Liver (tissue), 9 donors: Measurements from ENCODE around the gene CCDC77. TPM values are rescaled to one million over a fixed set of nuclear protein-coding genes. Genes with fewer than 3 reads are reported as not detected.

Experiments used
- DNase-seq: peaks from one replicate; pipeline ENCODE4 v3.0.0-alpha.2; 2017; ENCODE audit warnings: low spot score
- H3K27ac ChIP-seq, 2 donors: one replicate each; pipeline ENCODE4 v1.7.0; 2013; ENCODE audit warnings: inconsistent platforms in 2 of 2, low read length in 2 of 2, control low read depth in 1 of 2, low read depth in 1 of 2, mild to moderate bottlenecking in 1 of 2
- H3K27me3 ChIP-seq, 4 donors: one replicate each; pipeline versions ENCODE4 v1.6.1 to v1.7.0; 2013; ENCODE audit warnings: low read length in 3 of 4, inconsistent platforms in 1 of 4, mild to moderate bottlenecking in 1 of 4, moderate library complexity in 1 of 4; ENCODE audit not compliant: control insufficient read depth in 4 of 4, insufficient read depth in 4 of 4
- H3K36me3 ChIP-seq, 4 donors: one replicate each; pipeline versions ENCODE4 v1.6.1 to v1.7.0; 2013; ENCODE audit warnings: low read length in 3 of 4, mild to moderate bottlenecking in 3 of 4, low read depth in 1 of 4, moderate library complexity in 1 of 4; ENCODE audit not compliant: control insufficient read depth in 4 of 4, insufficient read depth in 3 of 4
- H3K4me1 ChIP-seq, 4 donors: one replicate each; pipeline versions ENCODE4 v1.6.1 to v1.7.0; 2013; ENCODE audit warnings: low read length in 3 of 4, mild to moderate bottlenecking in 3 of 4, moderate library complexity in 1 of 4; ENCODE audit not compliant: control insufficient read depth in 4 of 4, insufficient read depth in 4 of 4
- H3K4me3 ChIP-seq, 3 donors: one replicate each; pipeline versions ENCODE4 v1.6.1 to v1.7.0; 2013; ENCODE audit warnings: low read length in 3 of 3, control low read depth in 1 of 3, low read depth in 1 of 3, mild to moderate bottlenecking in 1 of 3
- H3K9ac ChIP-seq, 2 donors: one replicate each; pipeline ENCODE4 v1.7.0; 2013; ENCODE audit warnings: low read length in 2 of 2, mild to moderate bottlenecking in 2 of 2, moderate library complexity in 2 of 2, control low read depth in 1 of 2, low read depth in 1 of 2
- H3K9me3 ChIP-seq, 4 donors: one replicate each; pipeline versions ENCODE4 v1.6.1 to v1.7.0; 2013; ENCODE audit warnings: low read length in 3 of 4; ENCODE audit not compliant: control insufficient read depth in 4 of 4
- ATF3 ChIP-seq: IDR thresholded peaks from 2 replicates; pipeline ENCODE4 v1.6.1; 2016; ENCODE audit warnings: antibody characterized with exemption
- CTCF ChIP-seq: fragments of 150-350 bp; IDR thresholded peaks from 2 replicates; pipeline ENCODE4 v1.5.1; 2017; ENCODE audit warnings: improper control_type of control experiment, low read depth, low read length; ENCODE audit not compliant: missing input control
- EGR1 ChIP-seq, 2 donors: IDR thresholded peaks; 2 replicates each; pipeline ENCODE4 v1.6.1; 2016 to 2018; ENCODE audit warnings: antibody characterized with exemption in 2 of 2, low read depth in 2 of 2
- FOXA1 ChIP-seq: IDR thresholded peaks from 2 replicates; pipeline ENCODE4 v1.6.1; 2016; ENCODE audit warnings: antibody characterized with exemption
- GABPA ChIP-seq, 2 donors: IDR thresholded peaks in 1 of 2; conservative IDR thresholded peaks in 1 of 2; 2 replicates each; pipeline ENCODE4 v1.6.1; 2016; ENCODE audit warnings: antibody characterized with exemption in 2 of 2, mild to moderate bottlenecking in 1 of 2, moderate library complexity in 1 of 2
- HNF4A ChIP-seq, 2 donors: conservative IDR thresholded peaks; 2 replicates each; pipeline ENCODE4 v1.6.1; 2016; ENCODE audit warnings: antibody characterized with exemption in 2 of 2, mild to moderate bottlenecking in 2 of 2
- HNF4G ChIP-seq: IDR thresholded peaks from 2 replicates; pipeline ENCODE4 v1.6.1; 2016; ENCODE audit warnings: antibody characterized with exemption
- MAX ChIP-seq: IDR thresholded peaks from 2 replicates; pipeline ENCODE4 v1.6.1; 2016; ENCODE audit warnings: antibody characterized with exemption
- NR2F2 ChIP-seq: IDR thresholded peaks from 2 replicates; pipeline ENCODE4 v1.6.1; 2016; ENCODE audit warnings: antibody characterized with exemption
- RAD21 ChIP-seq, 2 donors: IDR thresholded peaks; 2 replicates each; pipeline ENCODE4 v1.6.1; 2016; ENCODE audit warnings: antibody characterized with exemption in 2 of 2, mild to moderate bottlenecking in 2 of 2
- REST ChIP-seq: IDR thresholded peaks from 2 replicates; pipeline ENCODE4 v1.6.1; 2016; ENCODE audit warnings: antibody characterized with exemption, mild to moderate bottlenecking
- RXRA ChIP-seq, 2 donors: IDR thresholded peaks; 2 replicates each; pipeline ENCODE4 v1.6.1; 2017 to 2018; ENCODE audit warnings: antibody characterized with exemption in 2 of 2, mild to moderate bottlenecking in 1 of 2
- SP1 ChIP-seq: IDR thresholded peaks from 2 replicates; pipeline ENCODE4 v1.6.1; 2018; ENCODE audit warnings: antibody characterized with exemption, mild to moderate bottlenecking
- TAF1 ChIP-seq: conservative IDR thresholded peaks from 2 replicates; pipeline ENCODE4 v1.6.1; 2016; ENCODE audit warnings: antibody characterized with exemption, mild to moderate bottlenecking
- YY1 ChIP-seq: IDR thresholded peaks from 2 replicates; pipeline ENCODE4 v1.6.1; 2016; ENCODE audit warnings: antibody characterized with exemption, mild to moderate bottlenecking
- ZBTB33 ChIP-seq: IDR thresholded peaks from 2 replicates; pipeline ENCODE4 v1.6.1; 2016; ENCODE audit warnings: antibody characterized with exemption
- WGBS: extraction: QIAGEN DNeasy Blood & Tissue Kit; methylation state at CpG from one replicate; pipeline ENCODE4 v1.1.7; 2013; 5-methylcytosine and 5-hydroxymethylcytosine counted together
- polyA plus RNA-seq, 2 donors: library from polyadenylated mRNA; stranded (reverse) in 1 of 2; unstranded in 1 of 2; fragments of 200-250 nt in 1 of 2; fragments of >200 nt in 1 of 2; fragmentation: Nextera tagmentation in 1 of 2; extraction: Ambion mirVana in 1 of 2; gene quantifications; one replicate each; pipeline versions ENCODE4 v1.2.1 to v1.2.3, GENCODE V29; 2013 to 2015
- total RNA-seq, 2 donors: library from RNA; depleted of rRNA; stranded (reverse); fragments of >200 nt; gene quantifications; one replicate each; pipeline ENCODE4 v1.2.3, GENCODE V29; 2014
- donor health status: healthy.
- donor health status: healthy.
- donor health status: healthy.
- donor health status: healthy.
- donor health status: healthy.

The CCDC77 gene
- total and polyA plus RNA-seq, 4 donors = 1.2 to 4.2 (median 2.7) TPM

DNA sequence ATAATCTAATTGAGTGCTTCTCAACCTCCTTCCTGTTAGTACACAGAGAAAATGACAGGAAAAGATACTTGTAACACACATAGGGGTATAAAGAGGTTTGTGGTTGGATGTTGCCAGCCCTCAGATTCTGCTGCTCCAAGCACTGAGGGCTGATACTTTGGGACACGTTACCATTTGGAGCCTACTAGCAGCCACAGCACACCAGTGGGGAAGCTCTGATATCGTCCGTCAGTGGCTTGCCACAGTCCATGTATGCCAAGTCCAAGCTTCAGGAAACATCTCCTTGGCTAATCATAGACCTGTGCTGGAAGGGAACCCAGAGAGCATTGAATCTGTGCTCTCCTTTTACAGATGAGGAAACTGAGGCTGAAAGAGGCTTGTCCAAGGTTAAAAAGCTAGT is 80.6 kb downstream of the CCDC77 start:
- H3K27me3 ChIP-seq = peaks cover 0 to 4% (median 0%) of the 10 kb centered on the region in 4 donors

DNA sequence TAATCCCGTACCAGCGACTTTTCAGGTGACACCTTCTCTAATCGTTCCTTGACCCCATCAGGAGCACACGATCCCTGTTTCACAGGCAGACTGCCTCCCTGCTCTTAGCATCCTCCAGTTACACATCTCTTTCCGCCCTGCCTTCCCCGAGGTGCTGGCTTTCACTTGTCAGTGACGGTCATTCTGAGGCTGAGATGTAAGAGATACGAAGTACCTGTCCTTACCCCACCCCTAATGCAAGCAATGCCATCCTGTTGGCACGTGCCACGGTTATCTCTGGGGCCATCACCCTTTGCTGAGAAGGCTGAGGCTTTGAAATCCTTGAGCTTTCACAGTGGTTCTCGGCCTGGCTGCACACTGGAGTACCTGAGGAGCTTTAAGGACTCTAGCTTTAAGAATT is 82.7 kb downstream of the CCDC77 start:
- WGBS = 74% methylated on average over 11 of the region's 11 CpGs
- H3K36me3 ChIP-seq = no peaks in the 10 kb centered on the region
- H3K4me3 ChIP-seq = no peak overlapping the region
- TF ChIP-seq MAX (no peak), GABPA (IDR thresholded peaks at IDR 0.05 in 1 of 2, conservative IDR thresholded peaks at IDR 0.05 in 1 of 2) (no peak)
- no peak overlapping the region for H3K27ac ChIP-seq
- no peak overlapping the region for H3K9ac ChIP-seq
- no peak for DNase-seq
- no peaks in the 10 kb centered on the region for H3K9me3 ChIP-seq
- H3K4me1 ChIP-seq = no peaks in the 10 kb centered on the region
- H3K27me3 ChIP-seq = peaks cover 0 to 6% (median 0%) of the 10 kb centered on the region in 4 donors

More for the DNA sequence above, 80.6 kb downstream of the CCDC77 start:
- H3K4me3 ChIP-seq = no peak overlapping the region
- H3K9me3 ChIP-seq = no peaks in the 10 kb centered on the region
- no peaks in the 10 kb centered on the region for H3K4me1 ChIP-seq
- H3K27ac ChIP-seq = no peak overlapping the region
- no peak for TF ChIP-seq MAX
- TF ChIP-seq HNF4A (conservative IDR thresholded peaks at IDR 0.05) = no peak
- no peak for TF ChIP-seq TAF1
- TF ChIP-seq SP1 = no peak
- TF ChIP-seq FOXA1 = no peak
- TF ChIP-seq EGR1 (IDR thresholded peaks at IDR 0.05; ENCODE audit: low read depth in 2 of 2) = no peak
- TF ChIP-seq NR2F2 = no peak
- no peak for TF ChIP-seq RAD21 (IDR thresholded peaks at IDR 0.05)
- TF ChIP-seq CTCF = no peak
- no peak for TF ChIP-seq ATF3
- no peak for TF ChIP-seq GABPA (IDR thresholded peaks at IDR 0.05 in 1 of 2, conservative IDR thresholded peaks at IDR 0.05 in 1 of 2)
- TF ChIP-seq YY1 = no peak
- TF ChIP-seq RXRA (IDR thresholded peaks at IDR 0.05) = no peak
- no peak for TF ChIP-seq ZBTB33
- no peak for TF ChIP-seq HNF4G
- H3K36me3 ChIP-seq = no peaks in the 10 kb centered on the region
- DNase-seq = no peak
- 87% methylated on average over 3 of the region's 3 CpGs for WGBS
- H3K9ac ChIP-seq = no peak overlapping the region

- Histone ChIP-seq H3K27ac (no peak overlapping the region), H3K27me3 (peaks cover 0 to 2% (median 0%) of the 10 kb centered on the region in 4 donors), H3K9ac (no peak overlapping the region), H3K36me3 (no peaks in the 10 kb centered on the region), H3K4me3 (no peak overlapping the region), H3K9me3 (peaks cover 0 to 3% (median under 1%) of the 10 kb centered on the region in 4 donors), H3K4me1 (no peaks in the 10 kb centered on the region)
- DNase-seq = no peak
- TF ChIP-seq RXRA (IDR thresholded peaks at IDR 0.05) = no peak
- TF ChIP-seq SP1 = no peak
- no peak for TF ChIP-seq ATF3
- no peak for TF ChIP-seq FOXA1
- TF ChIP-seq YY1 = no peak
- TF ChIP-seq TAF1 = no peak
- TF ChIP-seq HNF4G = no peak
- TF ChIP-seq MAX = no peak
- no peak for TF ChIP-seq HNF4A (conservative IDR thresholded peaks at IDR 0.05)
- no peak for TF ChIP-seq REST
- TF ChIP-seq RAD21 (IDR thresholded peaks at IDR 0.05) = no peak
Measured at GRCh38 chr12:490260-490659, 88.8 kb downstream of the CCDC77 start.
